Measurements from ENCODE around the gene AP5S1.
A peak's percentile ranks its signal among the peaks of the same experiment; 100 is the strongest.
"Not testable (repeated sequence)": the region's sequence is repeated elsewhere in the genome, so short reads cannot be mapped to it uniquely, and the experiment has no call there.

AP5S1 gene

DNA sequence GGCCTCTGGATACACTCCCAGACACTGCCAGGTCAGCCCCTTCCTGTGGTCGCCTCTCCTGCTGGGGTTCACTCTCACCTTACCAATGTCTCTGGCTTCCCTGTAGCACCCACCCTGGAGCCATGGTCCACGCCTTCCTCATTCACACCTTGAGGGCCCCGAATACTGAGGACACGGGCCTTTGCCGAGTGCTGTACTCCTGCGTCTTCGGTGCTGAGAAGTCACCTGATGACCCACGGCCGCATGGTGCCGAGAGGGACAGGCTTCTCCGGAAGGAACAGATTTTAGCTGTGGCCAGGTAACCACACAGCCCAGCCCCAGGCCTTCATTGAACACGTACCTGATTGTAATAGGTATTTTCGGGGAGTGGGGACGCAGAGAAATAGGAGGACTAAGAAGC is 1.6 kb downstream of the AP5S1 start:
- Histone ChIP-seq H3K4me1 (ENCODE audit: control insufficient read depth in 1 of 2, insufficient read depth in 2 of 2, low read length in 2 of 2) (peaks cover 27 to 31% of the 10 kb centered on the region in 2 donors), H3K9ac (ENCODE audit: low read depth in 1 of 2, low read length in 2 of 2) (no peak overlapping the region), H3K36me3 (ENCODE audit: control insufficient read depth in 1 of 2, insufficient read depth in 2 of 2, low read length in 2 of 2) (peaks cover 30 to 45% of the 10 kb centered on the region in 2 donors), H3K27ac (ENCODE audit: low read depth, low read length) (no peak overlapping the region), H3K4me3 (ENCODE audit: low read depth in 1 of 2, low read length in 2 of 2) (no peak overlapping the region), H3K9me3 (ENCODE audit: control insufficient read depth in 1 of 2, low read length in 2 of 2) (no peaks in the 10 kb centered on the region), H3K27me3 (ENCODE audit: control insufficient read depth in 1 of 2, insufficient read depth in 2 of 2, low read length in 2 of 2) (no peaks in the 10 kb centered on the region)

GRCh38 chr20:3823881-3824280 is 3.5 kb downstream of the AP5S1 start:
- Histone ChIP-seq H3K27ac (ENCODE audit: low read depth, low read length) (no peak overlapping the region), H3K9me3 (ENCODE audit: control insufficient read depth in 1 of 2, low read length in 2 of 2) (no peaks in the 10 kb centered on the region), H3K36me3 (ENCODE audit: control insufficient read depth in 1 of 2, insufficient read depth in 2 of 2, low read length in 2 of 2) (peaks cover 30 to 55% of the 10 kb centered on the region in 2 donors)

DNA sequence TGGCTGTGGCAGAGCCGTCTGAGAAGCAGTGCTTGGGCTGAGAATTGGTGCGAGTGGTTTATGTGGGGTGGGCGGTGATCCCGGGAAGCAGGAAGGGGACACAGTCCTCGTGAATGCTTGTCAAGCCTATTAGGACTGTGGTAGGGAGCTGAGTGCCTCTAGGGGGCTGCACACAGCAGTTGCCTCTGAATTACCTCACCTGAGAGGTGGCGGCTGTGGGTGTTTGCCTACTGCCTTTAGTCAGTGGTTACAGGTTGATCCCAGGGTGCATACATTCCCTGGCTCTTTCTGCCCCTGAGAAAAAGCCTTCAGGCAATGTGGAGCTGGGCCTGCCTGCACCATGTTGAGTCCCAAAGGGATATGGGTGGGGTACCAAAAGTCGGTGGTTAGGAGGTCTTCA is 5.2 kb downstream of the AP5S1 start:
- H3K9ac ChIP-seq (ENCODE audit: low read depth in 1 of 2, low read length in 2 of 2): no peak overlapping the region
- no peaks in the 10 kb centered on the region for H3K27me3 ChIP-seq (ENCODE audit: control insufficient read depth in 1 of 2, insufficient read depth in 2 of 2, low read length in 2 of 2)
- H3K4me3 ChIP-seq (ENCODE audit: low read depth in 1 of 2, low read length in 2 of 2): no peak overlapping the region
- H3K27ac ChIP-seq (ENCODE audit: low read depth, low read length): no peak overlapping the region
- H3K4me1 ChIP-seq (ENCODE audit: control insufficient read depth in 1 of 2, insufficient read depth in 2 of 2, low read length in 2 of 2): peaks cover 7 to 12% of the 10 kb centered on the region in 2 donors
- no peaks in the 10 kb centered on the region for H3K9me3 ChIP-seq (ENCODE audit: control insufficient read depth in 1 of 2, low read length in 2 of 2)
- peaks cover 30 to 55% of the 10 kb centered on the region in 2 donors for H3K36me3 ChIP-seq (ENCODE audit: control insufficient read depth in 1 of 2, insufficient read depth in 2 of 2, low read length in 2 of 2)

More at GRCh38 chr20:3823881-3824280, 3.5 kb downstream of the AP5S1 start:
- Histone ChIP-seq H3K4me1 (ENCODE audit: control insufficient read depth in 1 of 2, insufficient read depth in 2 of 2, low read length in 2 of 2) (peaks cover 17 to 21% of the 10 kb centered on the region in 2 donors), H3K4me3 (ENCODE audit: low read depth in 1 of 2, low read length in 2 of 2) (no peak overlapping the region), H3K9ac (ENCODE audit: low read depth in 1 of 2, low read length in 2 of 2) (no peak overlapping the region), H3K27me3 (ENCODE audit: control insufficient read depth in 1 of 2, insufficient read depth in 2 of 2, low read length in 2 of 2) (no peaks in the 10 kb centered on the region)

- Histone ChIP-seq H3K4me1 (ENCODE audit: control insufficient read depth in 1 of 2, insufficient read depth in 2 of 2, low read length in 2 of 2) (peaks cover 4 to 6% of the 10 kb centered on the region in 2 donors), H3K9me3 (ENCODE audit: control insufficient read depth in 1 of 2, low read length in 2 of 2) (no peaks in the 10 kb centered on the region), H3K27me3 (ENCODE audit: control insufficient read depth in 1 of 2, insufficient read depth in 2 of 2, low read length in 2 of 2) (no peaks in the 10 kb centered on the region), H3K27ac (ENCODE audit: low read depth, low read length) (no peak overlapping the region), H3K4me3 (ENCODE audit: low read depth in 1 of 2, low read length in 2 of 2) (no peak overlapping the region), H3K36me3 (ENCODE audit: control insufficient read depth in 1 of 2, insufficient read depth in 2 of 2, low read length in 2 of 2) (peaks cover 30 to 55% of the 10 kb centered on the region in 2 donors), H3K9ac (ENCODE audit: low read depth in 1 of 2, low read length in 2 of 2) (no peak overlapping the region)
Observed at GRCh38 chr20:3826420-3826819, 6.1 kb downstream of the AP5S1 start.

DNA sequence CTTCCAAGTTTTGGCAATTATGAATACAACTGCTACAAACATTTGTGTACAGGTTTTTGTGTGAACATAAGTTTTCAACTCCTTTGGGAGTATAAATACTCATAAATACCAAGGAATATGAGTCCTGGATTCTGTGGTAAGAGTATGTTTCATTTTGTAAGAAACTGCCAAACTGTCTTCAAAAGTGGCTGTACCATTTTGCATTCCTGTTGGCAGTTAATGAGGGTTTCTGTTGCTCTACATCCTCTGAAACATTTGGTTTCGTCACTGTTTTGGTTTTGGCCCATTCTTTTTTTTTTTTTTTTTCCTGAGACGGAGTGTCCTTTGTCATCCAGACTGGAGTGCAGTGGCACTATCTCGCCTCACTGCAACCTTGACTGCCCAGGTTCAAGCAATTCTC is 8.5 kb downstream of the AP5S1 start:
- Histone ChIP-seq H3K27ac (ENCODE audit: low read depth, low read length) (no peak overlapping the region), H3K4me1 (ENCODE audit: control insufficient read depth in 1 of 2, insufficient read depth in 2 of 2, low read length in 2 of 2) (peaks cover 0 to 5% of the 10 kb centered on the region in 2 donors), H3K27me3 (ENCODE audit: control insufficient read depth in 1 of 2, insufficient read depth in 2 of 2, low read length in 2 of 2) (no peaks in the 10 kb centered on the region), H3K36me3 (ENCODE audit: control insufficient read depth in 1 of 2, insufficient read depth in 2 of 2, low read length in 2 of 2) (peaks cover 19 to 39% of the 10 kb centered on the region in 2 donors), H3K4me3 (ENCODE audit: low read depth in 1 of 2, low read length in 2 of 2) (no peak overlapping the region), H3K9me3 (ENCODE audit: control insufficient read depth in 1 of 2, low read length in 2 of 2) (no peaks in the 10 kb centered on the region), H3K9ac (ENCODE audit: low read depth in 1 of 2, low read length in 2 of 2) (no peak overlapping the region)

DNA sequence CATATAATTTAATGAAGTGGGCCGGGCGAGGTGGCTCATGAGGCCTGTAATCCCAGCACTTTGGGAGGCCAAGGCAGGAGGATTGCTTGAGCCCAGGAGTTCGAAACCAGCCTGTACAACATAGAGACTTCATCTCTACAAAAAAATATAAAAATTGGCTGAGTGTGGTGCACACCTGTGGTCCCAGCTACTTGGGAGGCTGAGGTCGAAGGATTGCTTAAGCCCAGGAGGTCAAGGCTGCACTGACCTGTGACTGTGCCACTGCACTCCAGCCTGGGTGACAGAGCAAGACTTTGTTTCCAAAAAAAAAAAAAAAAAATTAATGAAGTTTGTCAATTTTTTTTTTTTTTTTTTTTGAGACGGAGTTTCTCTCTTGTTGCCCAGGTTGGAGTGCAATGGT is 9.5 kb downstream of the AP5S1 start:
- H3K4me1 ChIP-seq (ENCODE audit: control insufficient read depth in 1 of 2, insufficient read depth in 2 of 2, low read length in 2 of 2); H3K4me3 ChIP-seq (ENCODE audit: low read depth in 1 of 2, low read length in 2 of 2); H3K9ac ChIP-seq (ENCODE audit: low read depth in 1 of 2, low read length in 2 of 2); H3K9me3 ChIP-seq (ENCODE audit: control insufficient read depth in 1 of 2, low read length in 2 of 2); H3K27ac ChIP-seq (ENCODE audit: low read depth, low read length); H3K27me3 ChIP-seq (ENCODE audit: control insufficient read depth in 1 of 2, insufficient read depth in 2 of 2, low read length in 2 of 2): not testable (repeated sequence)
- peaks cover 14 to 29% of the 10 kb centered on the region in 2 donors for H3K36me3 ChIP-seq (ENCODE audit: control insufficient read depth in 1 of 2, insufficient read depth in 2 of 2, low read length in 2 of 2)

- H3K9ac ChIP-seq (ENCODE audit: low read depth in 1 of 2, low read length in 2 of 2): no peak overlapping the region
- no peaks in the 10 kb centered on the region for H3K9me3 ChIP-seq (ENCODE audit: control insufficient read depth in 1 of 2, low read length in 2 of 2)
- peaks cover 0 to 5% of the 10 kb centered on the region in 2 donors for H3K36me3 ChIP-seq (ENCODE audit: control insufficient read depth in 1 of 2, insufficient read depth in 2 of 2, low read length in 2 of 2)
- H3K4me3 ChIP-seq (ENCODE audit: low read depth in 1 of 2, low read length in 2 of 2): no peak overlapping the region
- peaks cover 0 to 5% of the 10 kb centered on the region in 2 donors for H3K4me1 ChIP-seq (ENCODE audit: control insufficient read depth in 1 of 2, insufficient read depth in 2 of 2, low read length in 2 of 2)
- H3K27me3 ChIP-seq (ENCODE audit: control insufficient read depth in 1 of 2, insufficient read depth in 2 of 2, low read length in 2 of 2): no peaks in the 10 kb centered on the region
- H3K27ac ChIP-seq (ENCODE audit: low read depth, low read length): no peak overlapping the region
Observed at GRCh38 chr20:3836132-3836531, 15.8 kb downstream of the AP5S1 start.

DNA sequence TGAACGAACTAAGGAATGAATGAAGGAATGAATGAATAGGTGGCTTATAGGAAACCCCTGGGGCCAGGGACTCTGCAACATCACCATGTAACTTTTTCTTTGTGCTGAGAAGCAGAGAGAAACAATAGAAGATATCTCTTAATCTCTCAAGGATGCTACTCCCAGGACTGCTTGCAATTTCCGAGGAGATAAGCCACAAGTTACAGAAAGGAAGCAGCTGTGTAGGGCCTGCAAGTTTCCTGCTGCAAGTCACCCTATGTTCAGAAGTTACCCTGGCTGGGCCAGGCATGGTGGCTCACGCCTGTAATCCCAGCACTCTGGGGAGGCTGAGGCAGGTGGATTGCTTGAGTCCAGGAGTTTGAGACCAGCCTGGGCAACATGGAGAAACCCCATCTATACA is 19.0 kb downstream of the AP5S1 start:
- Histone ChIP-seq H3K36me3 (ENCODE audit: control insufficient read depth in 1 of 2, insufficient read depth in 2 of 2, low read length in 2 of 2) (peaks cover 0 to 5% of the 10 kb centered on the region in 2 donors), H3K4me1 (ENCODE audit: control insufficient read depth in 1 of 2, insufficient read depth in 2 of 2, low read length in 2 of 2) (peaks cover 12 to 22% of the 10 kb centered on the region in 2 donors), H3K9ac (ENCODE audit: low read depth in 1 of 2, low read length in 2 of 2) (no peak overlapping the region), H3K27ac (ENCODE audit: low read depth, low read length) (no peak overlapping the region), H3K9me3 (ENCODE audit: control insufficient read depth in 1 of 2, low read length in 2 of 2) (no peaks in the 10 kb centered on the region), H3K27me3 (ENCODE audit: control insufficient read depth in 1 of 2, insufficient read depth in 2 of 2, low read length in 2 of 2) (no peaks in the 10 kb centered on the region), H3K4me3 (ENCODE audit: low read depth in 1 of 2, low read length in 2 of 2) (no peak overlapping the region)

DNA sequence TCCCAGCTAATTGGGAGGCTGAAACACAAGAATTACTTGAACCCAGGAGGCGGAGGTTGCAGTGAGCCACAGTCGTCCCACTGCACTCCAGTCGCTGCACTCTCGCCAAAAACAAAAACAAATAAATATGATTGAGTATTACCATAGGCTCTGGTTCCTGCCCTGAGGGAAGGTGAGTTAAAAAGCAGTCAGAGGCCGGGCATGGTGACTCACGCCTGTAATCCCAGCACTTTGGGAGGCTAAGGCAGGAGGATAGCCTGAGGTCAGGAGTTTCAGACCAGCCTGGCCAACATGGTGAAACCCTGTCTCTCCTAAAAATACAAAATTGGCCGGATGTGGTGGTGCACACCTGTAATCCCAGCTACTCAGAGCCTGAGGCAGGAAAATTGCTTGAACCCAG is 19.9 kb downstream of the AP5S1 start:
- H3K36me3 ChIP-seq (ENCODE audit: control insufficient read depth in 1 of 2, insufficient read depth in 2 of 2, low read length in 2 of 2); H3K4me3 ChIP-seq (ENCODE audit: low read depth in 1 of 2, low read length in 2 of 2); H3K27me3 ChIP-seq (ENCODE audit: control insufficient read depth in 1 of 2, insufficient read depth in 2 of 2, low read length in 2 of 2); H3K27ac ChIP-seq (ENCODE audit: low read depth, low read length); H3K9ac ChIP-seq (ENCODE audit: low read depth in 1 of 2, low read length in 2 of 2); H3K9me3 ChIP-seq (ENCODE audit: control insufficient read depth in 1 of 2, low read length in 2 of 2): not testable (repeated sequence)
- H3K4me1 ChIP-seq (ENCODE audit: control insufficient read depth in 1 of 2, insufficient read depth in 2 of 2, low read length in 2 of 2): peaks cover 13 to 28% of the 10 kb centered on the region in 2 donors

- peak overlapping the region; percentile 33 for H3K27ac ChIP-seq (ENCODE audit: low read depth, low read length)
- peaks cover 19 to 39% of the 10 kb centered on the region in 2 donors for H3K4me1 ChIP-seq (ENCODE audit: control insufficient read depth in 1 of 2, insufficient read depth in 2 of 2, low read length in 2 of 2)
- H3K9ac ChIP-seq (ENCODE audit: low read depth in 1 of 2, low read length in 2 of 2): peak overlapping the region; percentile 39 to 41
- no peaks in the 10 kb centered on the region for H3K27me3 ChIP-seq (ENCODE audit: control insufficient read depth in 1 of 2, insufficient read depth in 2 of 2, low read length in 2 of 2)
- H3K36me3 ChIP-seq (ENCODE audit: control insufficient read depth in 1 of 2, insufficient read depth in 2 of 2, low read length in 2 of 2): no peaks in the 10 kb centered on the region
- H3K4me3 ChIP-seq (ENCODE audit: low read depth in 1 of 2, low read length in 2 of 2): no peak overlapping the region
- no peaks in the 10 kb centered on the region for H3K9me3 ChIP-seq (ENCODE audit: control insufficient read depth in 1 of 2, low read length in 2 of 2)
Observed at GRCh38 chr20:3842348-3842930, 22.1 kb downstream of the AP5S1 start.
